GM21737 (cell line): ENCODE measurements around the gene TP53AIP1.

Source experiments
- ATAC-seq: cut with Tn5 transposase; IDR thresholded peaks from one replicate; pipeline ENCODE4 v1.9.1; 2021; ENCODE audit warnings: mild to moderate bottlenecking, moderate library complexity; ENCODE audit not compliant: unreplicated experiment

TP53AIP1 gene

DNA sequence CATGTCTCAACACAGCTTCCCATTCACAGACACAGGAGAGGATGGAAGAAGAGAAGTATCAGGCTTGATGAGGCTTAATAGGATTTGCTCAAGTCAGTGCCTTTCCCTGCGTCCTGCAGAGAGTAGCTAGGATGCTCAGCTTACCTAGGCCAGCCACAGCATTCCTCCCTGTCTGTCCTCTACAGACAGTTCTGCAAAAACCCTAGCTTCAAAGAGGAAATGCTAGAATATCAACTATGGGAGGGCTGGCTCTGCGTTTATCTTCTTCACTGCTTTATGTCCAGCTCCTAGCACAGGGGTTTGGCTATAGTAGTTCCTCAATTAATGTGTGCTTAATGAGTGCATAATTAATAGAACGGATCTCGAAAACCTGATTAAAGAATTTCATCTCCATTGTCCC lies 35.1 kb downstream of the TP53AIP1 start:
- no peak for ATAC-seq

DNA sequence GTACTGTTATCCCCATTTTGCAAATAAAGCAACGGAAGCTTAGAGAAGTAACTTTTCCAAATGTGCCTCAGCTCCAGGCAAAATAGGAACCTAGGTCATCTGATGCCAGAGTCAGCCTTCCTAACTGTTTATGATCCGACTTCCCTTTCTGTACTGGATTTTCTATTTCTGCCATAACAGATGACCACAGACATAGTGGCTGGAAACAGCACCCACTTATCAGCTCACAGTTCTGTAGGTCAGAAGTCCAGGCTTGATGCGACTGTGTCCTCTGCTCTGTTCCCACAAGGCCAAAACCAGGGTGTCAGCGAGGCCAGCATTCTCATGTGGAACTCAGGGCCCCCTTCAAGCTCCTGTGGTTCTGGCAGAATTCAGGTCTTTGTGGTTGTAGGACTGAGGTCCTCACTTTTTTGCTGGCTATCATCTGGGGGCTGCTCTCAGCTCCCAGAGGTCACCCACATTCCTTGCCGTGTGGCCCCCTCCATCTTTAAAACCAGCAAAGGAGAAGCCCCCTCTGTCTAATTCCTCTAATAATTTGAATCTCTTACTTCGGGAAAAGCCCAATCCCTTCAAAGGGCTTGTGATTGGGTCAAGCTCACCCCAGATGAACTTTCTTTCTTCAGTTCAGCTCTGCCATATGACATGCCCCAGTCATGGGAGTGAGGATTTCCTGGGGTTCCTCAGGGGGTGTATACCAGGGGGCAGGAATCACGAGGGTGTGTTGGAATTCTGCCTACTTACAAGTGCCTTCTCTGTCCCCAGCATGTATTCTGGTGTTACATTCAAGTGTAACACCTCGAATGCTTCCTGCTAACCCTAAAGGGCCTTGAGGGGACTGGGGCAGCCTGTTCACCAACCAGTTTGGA lies 36.3 kb downstream of the TP53AIP1 start:
- ATAC-seq, result no peak

DNA sequence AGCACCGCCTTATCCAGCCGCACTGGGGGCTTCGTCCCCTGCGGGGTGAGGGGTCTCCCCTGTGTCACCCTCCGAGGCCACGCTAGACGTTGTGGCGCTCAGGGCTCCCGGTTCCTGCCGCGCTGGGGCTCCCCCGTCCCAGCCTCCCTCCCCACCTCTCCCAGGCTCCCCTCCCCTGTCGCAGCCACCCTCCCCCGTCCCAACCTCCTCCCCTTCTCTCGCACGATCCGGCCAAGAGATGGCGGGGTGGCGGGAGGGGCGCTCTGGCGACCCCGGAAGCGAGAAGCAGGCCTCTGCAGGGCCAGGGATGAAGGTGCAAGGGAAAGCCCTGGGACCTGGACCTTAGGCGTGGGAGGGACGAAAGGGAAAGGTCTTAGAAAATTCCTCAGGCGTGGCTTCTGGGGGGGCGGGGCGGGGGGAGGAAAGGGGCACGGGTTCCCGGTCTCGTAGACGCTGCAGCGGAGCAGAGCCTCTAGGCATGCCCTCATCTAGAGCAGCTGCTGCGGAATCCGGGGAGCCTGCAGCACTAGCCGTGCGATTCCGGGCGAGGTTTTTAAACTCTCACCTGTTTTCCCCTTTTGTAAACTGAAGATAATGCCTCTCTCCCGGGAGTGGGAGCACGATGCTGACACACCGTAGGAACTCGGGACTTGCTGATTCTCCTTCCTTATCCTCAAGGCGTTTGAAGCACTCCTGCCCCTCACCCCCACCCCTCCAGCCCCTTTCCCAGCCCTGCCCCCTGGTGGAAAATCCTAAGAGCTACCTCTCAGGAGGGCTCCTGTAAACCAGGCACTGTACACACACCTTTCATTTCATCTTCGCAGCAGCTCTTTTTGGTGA lies 37.1 kb downstream of the TP53AIP1 start:
- ATAC-seq, result peak; percentile 42

DNA sequence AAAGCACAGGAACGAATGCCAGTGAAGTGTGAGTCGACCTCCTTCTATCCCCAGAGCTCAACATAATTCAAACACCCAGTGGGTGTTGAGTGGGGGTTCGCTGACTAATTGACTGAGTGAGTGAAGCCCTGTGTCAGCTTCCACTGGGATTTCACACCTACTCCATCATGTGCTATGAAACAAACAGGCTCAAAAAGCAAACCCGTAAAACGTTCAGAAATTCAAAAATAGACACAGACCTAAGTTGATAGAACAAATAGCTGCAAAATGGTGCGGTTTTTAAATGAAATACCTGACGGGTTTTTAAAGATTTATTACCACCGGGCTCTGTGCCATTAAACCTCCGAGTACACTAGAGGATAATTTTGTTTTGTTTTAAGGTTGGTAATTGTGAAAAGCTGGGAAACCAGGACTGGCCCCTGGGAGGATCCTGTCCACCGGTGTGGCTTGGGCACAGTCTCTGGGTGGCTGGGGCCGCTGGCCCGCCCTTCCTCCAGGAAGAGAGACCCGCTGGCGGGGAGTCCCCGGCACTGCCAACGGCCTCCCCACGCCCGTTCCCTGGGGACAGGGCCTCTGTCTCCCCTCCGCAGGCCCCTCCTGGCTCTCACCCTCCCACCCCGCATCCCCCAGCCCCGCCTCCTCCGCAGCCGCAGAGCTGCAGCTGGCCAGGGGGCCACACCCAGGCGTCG lies 37.9 kb downstream of the TP53AIP1 start:
- ATAC-seq, result peak; percentile 47

DNA sequence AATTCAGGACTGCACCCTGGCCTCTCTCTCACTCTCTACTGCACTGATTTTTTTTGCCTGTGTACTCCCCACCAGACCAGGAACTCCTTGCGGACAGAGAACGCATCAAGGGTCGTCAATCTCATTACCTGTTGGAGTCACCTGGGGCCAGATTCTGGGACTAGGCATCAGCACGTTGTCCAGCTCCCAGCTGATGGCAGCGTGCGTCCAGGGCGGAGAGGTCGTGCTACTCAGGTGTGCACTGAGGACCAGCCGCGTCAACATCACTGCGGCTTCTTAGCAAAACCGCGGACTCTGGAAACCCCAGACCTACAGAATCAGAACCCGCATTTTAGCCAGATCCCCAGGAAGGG lies 38.4 kb downstream of the TP53AIP1 start:
- ATAC-seq, result no peak

DNA sequence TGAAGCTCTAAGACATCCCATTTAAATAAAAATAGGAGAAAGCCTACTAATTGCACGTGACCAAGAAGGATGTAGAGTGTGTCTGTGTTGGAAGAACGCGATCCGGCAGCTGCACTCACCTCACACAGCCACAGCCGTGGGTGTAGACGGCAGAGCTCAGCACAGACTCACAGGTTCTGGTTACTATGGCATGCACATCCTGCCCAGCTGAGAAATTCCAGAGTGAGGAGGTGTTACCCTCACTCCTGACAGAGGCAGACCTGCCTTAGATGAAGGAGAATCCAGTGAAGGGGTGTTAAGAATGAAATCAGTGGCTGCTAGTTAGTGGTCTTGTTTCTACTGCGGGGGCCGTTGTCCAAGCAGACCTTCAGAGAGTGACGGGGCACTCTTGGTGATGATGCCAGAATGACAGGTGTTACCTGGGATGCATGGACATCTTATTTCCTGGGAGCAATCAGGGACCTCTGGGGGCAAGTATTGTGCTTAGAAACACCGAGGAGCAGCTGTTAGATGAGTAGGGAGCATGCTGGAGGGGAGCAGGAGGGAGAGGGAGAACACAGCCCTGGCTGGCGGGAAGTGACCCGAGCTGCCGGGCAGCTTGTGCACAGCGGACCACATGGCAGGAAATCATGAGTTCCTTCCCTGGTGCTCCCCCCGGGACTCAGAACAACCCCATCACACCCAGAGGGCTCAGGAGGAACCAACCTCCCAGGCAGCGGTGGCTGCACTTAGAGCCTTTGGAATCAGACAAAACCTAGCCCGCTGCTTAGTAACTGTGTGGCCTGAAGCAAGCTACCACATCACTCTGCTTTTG lies 39.2 kb downstream of the TP53AIP1 start:
- no peak for ATAC-seq

DNA sequence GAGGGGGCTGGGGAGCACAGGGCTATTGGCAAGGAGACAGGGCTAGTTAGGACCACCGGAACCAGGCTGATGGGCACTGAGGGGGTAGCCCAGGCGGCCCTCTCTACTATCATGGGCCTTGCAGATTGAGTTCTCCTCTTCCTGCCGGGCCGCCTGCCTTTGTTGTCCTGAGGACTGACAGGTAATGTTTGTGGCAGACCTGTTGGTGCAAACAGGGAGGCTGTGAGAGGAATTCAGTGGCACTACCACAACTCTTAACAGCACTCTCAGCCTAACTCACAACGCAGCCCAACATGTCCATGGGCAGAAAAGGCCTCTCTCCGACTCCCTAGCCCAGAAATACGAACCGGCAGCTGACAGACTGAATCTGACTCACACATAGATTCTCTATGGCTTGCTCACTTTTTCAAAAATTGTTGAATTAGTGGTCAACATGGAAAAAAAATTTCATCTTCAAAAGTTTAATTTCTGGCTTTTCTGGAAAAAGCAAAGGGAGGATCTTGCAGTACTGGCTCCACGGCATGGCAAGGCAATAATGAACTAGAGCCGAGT lies 40.1 kb downstream of the TP53AIP1 start:
- no peak for ATAC-seq

DNA sequence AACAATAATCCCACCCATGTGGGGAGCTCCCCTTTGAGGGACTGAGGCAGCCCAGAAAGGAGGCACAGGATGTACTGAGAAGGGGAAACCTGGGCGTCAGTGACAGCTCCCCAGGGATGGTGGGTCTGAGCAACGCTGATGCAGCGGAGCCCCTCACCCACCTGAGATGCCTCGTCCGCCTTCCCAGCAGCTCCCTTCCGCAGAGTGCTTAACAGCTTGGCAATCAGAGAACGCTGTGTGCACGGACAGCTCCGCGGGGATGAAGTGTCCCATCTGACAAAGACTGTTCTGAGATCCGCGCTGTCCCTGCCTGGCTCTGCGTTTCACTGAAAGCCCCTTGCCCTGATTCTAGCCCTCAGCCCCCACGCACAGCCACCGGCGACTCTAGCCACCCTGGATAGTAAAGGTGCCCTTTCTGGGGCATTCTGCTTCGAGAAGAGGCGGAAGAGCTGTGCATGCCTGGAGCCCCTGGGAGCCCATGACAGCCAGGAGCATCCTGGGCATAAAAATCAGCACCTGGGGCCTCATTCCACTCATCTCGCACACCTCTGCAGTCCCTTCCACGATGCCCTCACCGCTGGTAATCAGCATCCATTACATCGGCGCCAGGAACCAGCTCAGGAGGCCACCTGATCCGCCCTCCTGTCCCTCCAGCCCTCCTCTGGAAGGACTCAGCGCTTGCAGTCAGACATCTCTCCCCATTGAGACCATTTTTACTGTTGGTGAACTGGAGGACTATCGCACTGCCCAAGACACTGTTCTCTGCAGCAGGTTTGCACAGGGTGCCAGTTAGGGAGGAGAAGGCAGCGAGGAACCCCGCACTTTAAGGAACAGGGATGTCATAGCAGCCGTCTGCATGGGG lies 40.8 kb downstream of the TP53AIP1 start:
- ATAC-seq, result no peak

DNA sequence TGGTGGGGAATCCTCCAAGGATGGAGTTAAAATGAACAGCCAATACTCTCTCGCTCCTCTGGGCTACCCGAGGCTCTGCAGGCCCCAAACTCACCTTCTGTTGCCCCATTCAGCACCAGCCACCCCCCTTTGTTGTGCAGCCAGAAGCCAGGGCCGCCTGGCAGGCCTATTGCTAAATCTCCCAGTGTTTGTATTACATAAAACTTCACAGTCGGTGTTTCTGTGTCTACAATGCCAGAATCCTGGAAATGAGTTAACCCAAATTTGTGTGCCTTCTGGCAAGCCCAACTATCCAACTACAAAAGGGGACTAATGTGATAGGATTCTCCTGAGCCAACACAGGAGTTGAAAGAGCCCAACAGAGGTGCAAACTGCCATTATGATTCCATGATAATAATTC lies 42.2 kb downstream of the TP53AIP1 start:
- no peak for ATAC-seq

DNA sequence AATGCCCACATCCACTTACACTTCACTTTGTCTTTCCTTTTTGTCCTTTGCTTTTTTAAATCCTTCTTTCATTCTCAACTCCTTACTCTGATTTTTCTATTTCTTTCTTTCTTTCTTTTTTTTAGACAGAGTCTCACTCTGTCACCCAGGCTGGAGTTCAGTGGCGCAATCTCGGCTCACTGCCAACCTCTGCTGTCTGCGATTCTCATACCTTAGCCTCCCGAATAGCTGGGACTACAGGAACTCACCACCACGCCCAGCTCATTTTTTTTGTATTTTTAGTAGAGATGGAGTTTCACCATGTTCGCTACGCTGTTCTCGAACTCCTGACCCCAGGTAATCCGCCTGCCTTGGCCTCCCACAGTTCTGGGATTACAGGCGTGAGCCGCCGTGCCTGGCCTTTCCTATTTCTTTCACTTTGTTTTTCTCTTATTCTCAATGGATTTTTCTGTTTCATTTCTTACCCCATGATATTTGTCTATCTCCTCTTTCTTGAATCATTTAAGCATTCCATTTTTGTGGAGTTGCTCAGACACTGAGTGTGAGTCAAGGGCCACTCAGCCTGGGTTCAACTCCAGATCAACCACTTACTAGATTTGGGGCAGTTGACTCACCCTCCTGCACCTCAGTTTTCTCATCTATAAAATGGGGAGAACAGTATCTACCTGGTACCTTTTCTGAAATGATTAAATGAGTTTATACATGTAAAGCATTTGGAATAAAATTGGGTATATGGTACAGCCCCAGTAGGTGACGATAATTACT lies 43.9 kb downstream of the TP53AIP1 start:
- no peak for ATAC-seq

DNA sequence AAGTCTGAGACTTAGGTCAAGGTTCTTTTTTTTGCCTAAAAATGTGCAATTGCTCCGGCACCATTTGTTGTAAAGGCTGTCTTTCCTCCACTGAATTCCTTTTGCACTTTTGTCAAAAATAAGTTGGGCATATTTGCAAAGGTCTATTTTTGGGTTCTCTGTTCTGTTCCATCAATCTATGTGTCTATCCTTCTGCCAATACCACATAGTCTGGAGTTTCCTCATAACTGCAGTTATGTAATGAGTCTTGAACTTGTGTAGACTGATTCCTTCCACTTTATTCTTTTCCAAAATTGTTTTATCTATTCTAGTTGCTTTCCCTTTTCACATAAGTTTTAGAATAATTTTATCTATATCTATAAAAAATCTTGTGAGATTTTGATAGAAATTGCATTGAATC lies 44.8 kb downstream of the TP53AIP1 start:
- no peak for ATAC-seq

DNA sequence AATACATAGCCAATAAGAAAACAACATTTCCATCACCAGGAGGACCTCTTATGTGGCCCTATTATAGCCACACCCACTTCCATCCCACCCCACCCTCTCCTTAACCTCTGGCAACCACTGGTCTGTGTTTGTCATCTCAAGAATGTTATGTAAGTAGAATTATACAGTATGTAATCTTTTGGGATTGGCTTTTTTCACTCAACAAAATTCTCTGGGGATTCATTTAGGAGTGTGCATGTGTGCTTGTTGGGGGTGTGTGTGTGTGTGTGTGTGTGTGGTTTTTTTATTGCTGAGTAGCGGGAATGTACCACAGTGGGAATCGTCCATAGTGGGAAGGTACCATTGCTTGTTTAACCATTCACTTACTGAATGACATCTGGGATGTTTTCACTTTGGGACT lies 46.3 kb downstream of the TP53AIP1 start:
- ATAC-seq, result no peak

DNA sequence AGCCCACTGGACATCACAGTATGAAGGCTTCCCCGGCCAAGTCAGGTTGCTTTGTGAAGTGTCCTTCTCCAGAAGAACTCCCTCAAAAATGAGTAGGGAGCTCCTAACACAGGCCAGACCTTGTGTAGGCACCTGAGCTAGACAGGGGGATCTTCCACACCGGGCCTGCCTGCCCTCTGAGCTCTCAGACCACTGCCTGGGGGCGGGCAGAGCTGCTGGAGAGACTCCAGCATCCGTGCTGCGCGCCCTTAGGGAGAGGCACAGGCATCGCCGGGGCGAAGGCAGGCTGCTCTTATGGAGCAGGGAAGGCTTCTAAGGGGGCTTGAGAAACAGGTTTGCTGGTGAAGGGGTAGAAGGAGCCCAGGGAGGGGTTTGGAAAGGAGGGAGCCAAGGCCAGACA lies 47.1 kb downstream of the TP53AIP1 start:
- no peak for ATAC-seq

DNA sequence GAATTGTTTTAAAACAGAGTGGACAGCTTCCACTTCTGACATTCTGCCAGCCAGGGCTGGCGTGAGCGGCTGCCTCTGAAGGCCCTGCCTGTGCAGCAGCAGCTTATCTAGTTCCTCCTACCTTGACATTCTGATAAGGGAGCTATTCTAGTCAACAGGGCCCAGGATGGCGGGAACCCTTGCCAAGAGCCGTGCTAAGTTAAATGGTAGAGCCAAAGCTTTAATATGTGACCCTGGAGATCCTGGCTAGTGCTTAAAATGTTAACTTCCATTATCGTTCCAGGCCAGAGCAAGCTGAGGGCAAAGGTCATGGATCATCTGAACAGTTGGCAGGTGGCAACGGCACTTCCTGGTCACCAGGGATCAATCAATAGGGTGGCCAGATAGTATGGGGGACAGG lies 48.0 kb downstream of the TP53AIP1 start:
- ATAC-seq, result no peak

DNA sequence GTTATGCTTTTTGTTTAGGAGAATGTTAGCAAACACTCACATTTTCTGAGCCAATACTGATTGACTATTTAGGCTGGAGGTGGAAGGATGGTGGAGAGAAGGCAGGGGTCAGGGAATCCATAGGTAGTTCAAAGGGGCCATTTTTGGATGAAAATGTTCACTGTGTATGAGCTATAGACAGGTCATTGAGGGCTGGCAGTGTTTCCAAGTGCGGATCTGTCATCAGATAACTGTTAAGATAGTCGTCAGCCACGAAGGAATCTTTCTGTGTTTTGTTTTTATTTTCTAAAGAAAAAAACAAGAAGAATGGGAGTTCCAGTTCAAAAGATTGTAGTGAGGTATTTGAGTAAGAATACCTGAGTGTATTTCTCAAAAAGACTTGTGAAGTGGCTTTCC lies 48.4 kb downstream of the TP53AIP1 start:
- ATAC-seq, result no peak

DNA sequence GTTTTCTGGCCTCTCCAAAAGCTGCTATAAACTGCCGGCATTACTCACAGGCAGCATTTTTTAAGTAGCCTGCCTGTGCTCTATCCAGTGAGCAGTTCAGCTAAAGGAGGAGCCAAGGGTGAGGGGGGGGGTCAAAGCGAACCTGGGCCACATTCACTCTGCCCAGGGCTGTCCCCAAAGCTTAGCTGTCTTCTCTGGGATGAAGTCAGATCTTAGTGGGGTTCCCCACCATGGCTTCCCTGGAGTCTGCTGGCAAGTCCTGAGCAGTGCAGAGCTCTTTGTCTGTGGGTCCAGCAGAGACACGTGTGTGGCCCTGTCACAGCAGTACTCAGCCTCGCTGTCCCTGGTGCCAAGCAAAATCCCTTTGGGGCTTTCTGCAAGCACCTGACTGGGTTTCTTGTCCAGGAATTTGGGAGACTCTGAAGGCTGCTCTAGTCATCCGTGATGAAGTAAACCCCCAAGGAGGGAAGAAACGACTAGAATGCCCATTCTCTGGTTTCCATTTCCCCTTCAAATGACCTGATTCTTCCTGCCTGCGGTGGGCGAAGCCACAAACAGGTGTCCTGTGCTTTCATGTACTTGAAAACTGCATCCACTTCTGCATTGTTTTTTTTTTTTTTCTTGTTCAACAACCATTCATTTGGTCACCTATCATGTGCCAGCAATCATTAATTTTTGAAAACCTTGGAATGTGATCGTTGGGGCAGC lies 48.9 kb downstream of the TP53AIP1 start:
- no peak for ATAC-seq

DNA sequence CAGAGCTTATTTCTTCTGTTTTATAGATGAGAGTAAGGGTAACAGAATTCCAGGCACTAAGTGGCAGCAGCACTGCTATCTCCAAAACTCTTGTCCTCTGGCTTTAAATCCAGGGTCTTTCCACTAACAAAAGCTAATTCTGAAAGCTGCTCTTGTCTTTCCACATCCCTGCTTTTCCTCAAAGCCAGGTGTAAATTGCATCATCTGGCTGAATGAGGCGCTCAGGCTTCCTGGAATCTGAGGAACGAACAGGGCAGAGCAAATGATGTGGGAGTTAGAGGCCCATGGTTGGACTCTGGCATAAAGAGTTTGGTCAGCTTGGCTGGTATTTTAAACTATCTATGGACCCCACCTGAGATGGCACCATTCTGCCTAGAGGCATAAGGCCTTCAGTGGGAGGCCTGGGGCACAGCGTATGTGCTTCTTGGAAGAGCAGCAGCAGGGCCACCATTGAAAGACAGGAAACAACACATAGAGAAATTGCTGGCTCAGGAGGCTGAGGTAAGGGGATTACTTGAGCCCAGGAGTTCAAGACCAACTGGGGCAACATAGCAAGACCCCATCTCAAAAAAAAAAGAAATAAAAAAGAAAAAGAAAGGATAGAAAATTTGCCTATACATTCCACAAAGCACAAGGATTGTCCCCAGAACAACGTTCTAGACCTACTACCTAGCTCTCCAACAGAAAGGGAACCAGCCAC lies 49.7 kb downstream of the TP53AIP1 start:
- no peak for ATAC-seq
